Measurements from ENCODE around the gene ATP9B.
"Not testable (repeated sequence)": the region's sequence is repeated elsewhere in the genome, so short reads cannot be mapped to it uniquely, and the experiment has no call there.

ATP9B gene

DNA sequence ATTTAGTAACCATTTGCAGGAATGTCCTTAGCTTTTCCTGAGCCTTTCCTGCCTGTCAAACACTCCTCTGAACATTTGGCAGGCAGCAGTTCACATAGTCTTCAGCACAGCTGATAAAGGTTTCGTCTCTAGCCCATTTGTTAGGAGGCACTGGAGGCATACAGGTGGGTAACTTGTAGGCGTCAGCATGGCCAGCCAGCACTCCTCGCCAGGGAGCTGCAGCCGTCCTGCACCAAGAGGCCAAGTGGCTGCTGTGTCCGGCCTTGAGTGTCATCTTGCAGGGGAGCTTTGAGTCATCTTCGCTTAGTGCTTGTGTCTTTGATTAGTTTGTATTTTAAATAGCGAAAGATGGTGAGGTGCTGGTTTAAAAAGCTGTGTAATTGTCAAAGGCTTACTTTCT is 206.3 kb downstream of the ATP9B start:
- no peak for TF ChIP-seq CTCF (IDR thresholded peaks at IDR 0.05; ENCODE audit: borderline replicate concordance, control extremely low read depth, extremely low read depth, insufficient read depth, missing control alignments)
- in situ Hi-C loops (cut with MboI; ENCODE audit: low sequenced_read_pairs, unreplicated experiment) = no loop called here
- DNase-seq (ENCODE audit: low spot score) = no peak

GRCh38 chr18:79275992-79276391 is 206.8 kb downstream of the ATP9B start:
- peak; percentile 48 for DNase-seq (ENCODE audit: low spot score)
- no peak for TF ChIP-seq CTCF (IDR thresholded peaks at IDR 0.05; ENCODE audit: borderline replicate concordance, control extremely low read depth, extremely low read depth, insufficient read depth, missing control alignments)
- in situ Hi-C loops (cut with MboI; ENCODE audit: low sequenced_read_pairs, unreplicated experiment) = no loop called here

- no peak for TF ChIP-seq CTCF (IDR thresholded peaks at IDR 0.05; ENCODE audit: borderline replicate concordance, control extremely low read depth, extremely low read depth, insufficient read depth, missing control alignments)
- in situ Hi-C loops (cut with MboI; ENCODE audit: low sequenced_read_pairs, unreplicated experiment) = no loop called here
These were observed 209.7 kb downstream of the ATP9B start for GRCh38 chr18:79278896-79279295.

GRCh38 chr18:79283131-79283810 is 214.1 kb downstream of the ATP9B start:
- in situ Hi-C loops (cut with MboI; ENCODE audit: low sequenced_read_pairs, unreplicated experiment) = no loop called here
- TF ChIP-seq CTCF (IDR thresholded peaks at IDR 0.05; ENCODE audit: borderline replicate concordance, control extremely low read depth, extremely low read depth, insufficient read depth, missing control alignments) = no peak
- DNase-seq (ENCODE audit: low spot score) = no peak

More at GRCh38 chr18:79278896-79279295, 209.7 kb downstream of the ATP9B start:
- DNase-seq (ENCODE audit: low spot score) = no peak

- DNase-seq (ENCODE audit: low spot score) = no peak
- in situ Hi-C loops (cut with MboI; ENCODE audit: low sequenced_read_pairs, unreplicated experiment) = no loop called here
- no peak for TF ChIP-seq CTCF (IDR thresholded peaks at IDR 0.05; ENCODE audit: borderline replicate concordance, control extremely low read depth, extremely low read depth, insufficient read depth, missing control alignments)
These were observed 214.7 kb downstream of the ATP9B start for GRCh38 chr18:79283929-79284328.

DNA sequence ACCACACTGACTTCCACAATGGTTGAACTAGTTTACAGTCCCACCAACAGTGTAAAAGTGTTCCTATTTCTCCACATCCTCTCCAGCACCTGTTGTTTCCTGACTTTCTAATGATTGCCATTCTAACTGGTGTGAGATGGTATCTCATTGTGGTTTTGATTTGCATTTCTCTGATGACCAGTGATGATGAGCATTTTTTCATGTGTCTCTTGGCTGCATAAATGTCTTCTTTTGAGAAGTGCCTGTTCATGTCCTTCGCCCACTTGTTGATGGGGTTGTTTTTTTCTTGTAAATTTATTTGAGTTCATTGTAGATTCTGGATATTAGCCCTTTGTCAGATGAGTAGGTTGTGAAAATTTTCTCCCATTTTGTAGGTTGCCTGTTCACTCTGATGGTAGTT is 216.0 kb downstream of the ATP9B start:
- in situ Hi-C loops (cut with MboI; ENCODE audit: low sequenced_read_pairs, unreplicated experiment); DNase-seq (ENCODE audit: low spot score): not testable (repeated sequence)

- DNase-seq (ENCODE audit: low spot score); in situ Hi-C loops (cut with MboI; ENCODE audit: low sequenced_read_pairs, unreplicated experiment): not testable (repeated sequence)
These were observed 221.2 kb downstream of the ATP9B start for GRCh38 chr18:79290409-79290808.

GRCh38 chr18:79290876-79291275 is 221.7 kb downstream of the ATP9B start:
- DNase-seq (ENCODE audit: low spot score) = no peak
- TF ChIP-seq CTCF (IDR thresholded peaks at IDR 0.05; ENCODE audit: borderline replicate concordance, control extremely low read depth, extremely low read depth, insufficient read depth, missing control alignments) = no peak
- in situ Hi-C loops (cut with MboI; ENCODE audit: low sequenced_read_pairs, unreplicated experiment) = no loop called here

All from GM13976 (cell line).